ENCODE data around the gene KLHL21.

- TF ChIP-seq EZH2 (IDR thresholded peaks at IDR 0.05; ENCODE audit: insufficient read depth, poor library complexity, severe bottlenecking) (no peak), EZH2phosphoT487 (IDR thresholded peaks at IDR 0.05; ENCODE audit: insufficient read depth, low read depth) (no peak)
Observed at GRCh38 chr1:6588893-6589520, 13.7 kb downstream of the KLHL21 start.

All from GM23248 (cell line).